A549 treated with RU486 at 1 μM for 4 hours (cell line): ENCODE measurements around the gene CD226. TPM values are rescaled to one million over a fixed set of nuclear protein-coding genes. Genes with fewer than 3 reads are reported as not detected.

Source experiments
- total RNA-seq: library from RNA; stranded (reverse); fragments of 200-300 nt; extraction: Qiagen RNA extraction; gene quantifications from 5 replicates; pipeline ENCODE4 v1.2.3, GENCODE V29; 2022; ENCODE audit warnings: low read depth

The CD226 gene
- 0.08 to 0.10 TPM (median 0.09 TPM) in 3 of 5 replicates, not detected in the others for total RNA-seq

GRCh38 chr18:69947361-69948133 lies at the start of gene CD226:
Gene CD226 (minus strand): TSS chr18:69947873. CDS start chr18:69947406, 467 bp downstream.

